ENCODE data around the gene ADAMTS15.
"Not testable (repeated sequence)": the region's sequence is repeated elsewhere in the genome, so short reads cannot be mapped to it uniquely, and the experiment has no call there.

GRCh38 chr11:130438401-130439159, 9.9 kb upstream of the ADAMTS15 start:
- TF ChIP-seq, protein P1, sequence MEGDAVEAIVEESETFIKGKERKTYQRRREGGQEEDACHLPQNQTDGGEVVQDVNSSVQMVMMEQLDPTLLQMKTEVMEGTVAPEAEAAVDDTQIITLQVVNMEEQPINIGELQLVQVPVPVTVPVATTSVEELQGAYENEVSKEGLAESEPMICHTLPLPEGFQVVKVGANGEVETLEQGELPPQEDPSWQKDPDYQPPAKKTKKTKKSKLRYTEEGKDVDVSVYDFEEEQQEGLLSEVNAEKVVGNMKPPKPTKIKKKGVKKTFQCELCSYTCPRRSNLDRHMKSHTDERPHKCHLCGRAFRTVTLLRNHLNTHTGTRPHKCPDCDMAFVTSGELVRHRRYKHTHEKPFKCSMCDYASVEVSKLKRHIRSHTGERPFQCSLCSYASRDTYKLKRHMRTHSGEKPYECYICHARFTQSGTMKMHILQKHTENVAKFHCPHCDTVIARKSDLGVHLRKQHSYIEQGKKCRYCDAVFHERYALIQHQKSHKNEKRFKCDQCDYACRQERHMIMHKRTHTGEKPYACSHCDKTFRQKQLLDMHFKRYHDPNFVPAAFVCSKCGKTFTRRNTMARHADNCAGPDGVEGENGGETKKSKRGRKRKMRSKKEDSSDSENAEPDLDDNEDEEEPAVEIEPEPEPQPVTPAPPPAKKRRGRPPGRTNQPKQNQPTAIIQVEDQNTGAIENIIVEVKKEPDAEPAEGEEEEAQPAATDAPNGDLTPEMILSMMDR (IDR thresholded peaks at IDR 0.05) = not testable (repeated sequence)
- not testable (repeated sequence) for TF ChIP-seq POLR2AphosphoS5, POLR2A (IDR thresholded peaks at IDR 0.05)

Data from breast epithelium (tissue), 3 donors.